GDM1 (cell line): Measurements from ENCODE around the gene MMP11.

Source experiments
- DNase-seq: peaks from one replicate; lab custom pipeline; 2025; lab: John Stamatoyannopoulos, UW

The MMP11 gene

GRCh38 chr22:23759566-23759965 lies 13.1 kb upstream of the MMP11 start:
- DNase-seq: no peak

- no peak for DNase-seq
Measured at GRCh38 chr22:23760056-23760455, 12.6 kb upstream of the MMP11 start.

GRCh38 chr22:23762842-23763578 lies 9.6 kb upstream of the MMP11 start, which contains the start of gene C22orf15:
Gene C22orf15 (plus strand): TSS chr22:23762990. CDS start chr22:23763307, 317 bp downstream.
- DNase-seq: no peak

GRCh38 chr22:23763579-23763945 lies 9.1 kb upstream of the MMP11 start:
- DNase-seq: no peak

- DNase-seq: no peak
Measured at GRCh38 chr22:23763954-23764353, 8.7 kb upstream of the MMP11 start.

- no peak for DNase-seq
Measured at GRCh38 chr22:23764899-23765881, 7.5 kb upstream of the MMP11 start.

GRCh38 chr22:23767303-23767672 lies 5.4 kb upstream of the MMP11 start:
- DNase-seq: no peak

GRCh38 chr22:23767673-23768548 lies 4.7 kb upstream of the MMP11 start, which contains the start of gene CHCHD10:
Gene CHCHD10 (minus strand): TSS chr22:23767972. CDS start chr22:23767874, 98 bp downstream.
- DNase-seq: peak; percentile 71

- no peak for DNase-seq
Measured at GRCh38 chr22:23769321-23769965, 3.2 kb upstream of the MMP11 start.

GRCh38 chr22:23772315-23772648 lies 367 bp upstream of the MMP11 start:
- no peak for DNase-seq

- no peak for DNase-seq
Measured at GRCh38 chr22:23773483-23774113, 949 bp downstream of the MMP11 start.

- no peak for DNase-seq
Measured at GRCh38 chr22:23774114-23774921, 1.7 kb downstream of the MMP11 start.

- no peak for DNase-seq
Measured at GRCh38 chr22:23774922-23775436, 2.3 kb downstream of the MMP11 start.

GRCh38 chr22:23775779-23776375 lies 3.2 kb downstream of the MMP11 start:
- DNase-seq: no peak

GRCh38 chr22:23777776-23778576 lies 5.3 kb downstream of the MMP11 start:
- DNase-seq: no peak

- DNase-seq: no peak
Measured at GRCh38 chr22:23778577-23778900, 5.9 kb downstream of the MMP11 start.

- DNase-seq: no peak
Measured at GRCh38 chr22:23779083-23779482, 6.4 kb downstream of the MMP11 start.

- no peak for DNase-seq
Measured at GRCh38 chr22:23779731-23780130, 7.1 kb downstream of the MMP11 start.
